ENCODE data around the gene CLEC11A.
A peak's percentile ranks its signal among the peaks of the same experiment; 100 is the strongest.

CLEC11A gene

DNA sequence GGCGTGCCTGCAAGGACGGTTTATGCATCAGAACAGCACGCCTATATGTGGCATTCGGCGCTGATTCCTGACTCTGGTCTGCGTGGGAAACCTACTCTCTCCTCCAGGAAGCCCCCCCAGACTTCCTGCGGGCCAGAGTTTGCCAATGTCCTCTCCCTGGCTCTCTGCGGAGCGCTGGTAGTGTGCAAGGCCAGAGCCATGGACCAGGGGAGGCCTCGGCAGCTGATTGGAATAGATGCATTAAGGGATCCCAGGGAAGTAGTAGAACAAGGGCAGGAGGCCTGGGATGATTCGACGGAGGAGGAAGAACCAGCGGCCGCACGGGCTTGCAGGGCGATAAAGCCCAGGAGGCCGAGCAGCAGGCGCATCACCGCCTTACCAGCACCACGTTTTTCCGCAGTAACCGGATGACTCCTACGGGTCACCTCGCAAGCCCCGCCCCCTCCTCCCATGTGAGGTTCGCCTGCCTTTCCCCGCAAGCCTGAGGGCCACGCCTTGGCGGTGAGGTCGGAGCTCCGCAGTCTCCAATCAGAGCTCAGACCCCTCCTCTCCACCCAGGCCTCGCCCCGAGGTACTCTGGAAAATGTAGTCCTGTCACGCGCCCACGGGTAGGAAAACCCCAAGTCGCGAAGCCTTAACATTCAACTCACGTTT is 5.0 kb downstream of the CLEC11A start:
- Histone ChIP-seq H3K27ac (ENCODE audit: low read depth, low read length) (no peak overlapping the region), H3K79me1 (ENCODE audit: low read length) (peaks cover 16% of the 10 kb centered on the region), H3K23ac (ENCODE audit: low read length) (no peak overlapping the region), H2BK12ac (ENCODE audit: low read length) (no peak overlapping the region), H3K27me3 (ENCODE audit: insufficient read depth, low read length) (peaks cover 5% of the 10 kb centered on the region), H3K18ac (ENCODE audit: low read length) (no peak overlapping the region), H2BK5ac (ENCODE audit: low read depth, low read length, poor library complexity) (no peak overlapping the region), H4K12ac (ENCODE audit: low read depth, low read length) (peak overlapping the region; percentile 19), H4K8ac (ENCODE audit: low read depth, low read length) (peak overlapping the region; percentile 59), H3K4me3 (ENCODE audit: low read depth, low read length) (no peak overlapping the region), H3K9me3 (ENCODE audit: insufficient read depth, low read depth, low read length) (peaks cover 6% of the 10 kb centered on the region), H2AK5ac (ENCODE audit: low read length) (no peak overlapping the region), H3K79me2 (ENCODE audit: control insufficient read depth, insufficient read depth, low read length, poor library complexity) (peaks cover 8% of the 10 kb centered on the region), H3K4me2 (ENCODE audit: low read length) (peak overlapping the region; percentile 49), H4K91ac (ENCODE audit: low read depth, low read length) (peak overlapping the region; percentile 15), H3K4ac (ENCODE audit: low read depth, low read length) (no peak overlapping the region), H3K9ac (ENCODE audit: low read length) (no peak overlapping the region), H2AFZ (ENCODE audit: insufficient read depth, low read length, poor library complexity) (peak overlapping the region; percentile 17), H3K4me1 (ENCODE audit: control insufficient read depth in 1 of 2, insufficient read depth in 2 of 2, low read length in 2 of 2) (peaks cover 14 to 16% of the 10 kb centered on the region in 2 experiments), H2BK120ac (ENCODE audit: insufficient read depth, low read length, poor library complexity) (no peak overlapping the region), H3K36me3 (ENCODE audit: control insufficient read depth in 1 of 2, insufficient read depth in 2 of 2, low read length in 2 of 2) (no peaks in the 10 kb centered on the region), H3K14ac (ENCODE audit: low read length) (no peak overlapping the region)
- DNase-seq = peak; percentile 91 to 92
- WGBS (ENCODE audit: extremely low coverage, insufficient coverage, insufficient read length) = no CpG with 5 or more reads among the region's 39 CpGs

DNA sequence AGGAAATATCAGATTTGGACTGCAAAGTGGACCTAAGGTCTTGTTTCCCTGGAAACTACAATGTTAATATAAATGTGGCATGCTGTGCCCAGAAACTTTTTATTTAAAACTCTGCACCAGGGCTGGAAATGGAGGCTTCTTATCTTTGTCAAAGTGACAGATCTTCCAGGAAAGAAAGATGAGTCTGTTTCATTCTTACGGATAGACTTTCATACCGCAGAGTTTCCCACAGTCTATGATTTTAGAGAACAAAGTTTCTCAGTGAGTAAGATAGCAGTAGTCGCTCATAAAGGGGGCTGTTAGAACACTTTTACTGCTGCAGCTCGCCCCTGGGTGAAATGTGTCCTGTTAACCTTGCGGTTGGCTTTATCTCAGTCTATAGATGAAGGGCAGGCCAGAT is 6.7 kb downstream of the CLEC11A start:
- Histone ChIP-seq H2AFZ (ENCODE audit: insufficient read depth, low read length, poor library complexity) (no peak overlapping the region), H3K9ac (ENCODE audit: low read length) (no peak overlapping the region), H4K8ac (ENCODE audit: low read depth, low read length) (no peak overlapping the region), H3K27me3 (ENCODE audit: insufficient read depth, low read length) (no peaks in the 10 kb centered on the region), H3K79me1 (ENCODE audit: low read length) (peaks cover 10% of the 10 kb centered on the region), H3K9me3 (ENCODE audit: insufficient read depth, low read depth, low read length) (peaks cover 4% of the 10 kb centered on the region), H2BK5ac (ENCODE audit: low read depth, low read length, poor library complexity) (no peak overlapping the region), H3K4ac (ENCODE audit: low read depth, low read length) (no peak overlapping the region), H3K18ac (ENCODE audit: low read length) (no peak overlapping the region), H3K4me3 (ENCODE audit: low read depth, low read length) (no peak overlapping the region), H3K4me2 (ENCODE audit: low read length) (no peak overlapping the region), H2BK12ac (ENCODE audit: low read length) (no peak overlapping the region), H3K14ac (ENCODE audit: low read length) (no peak overlapping the region), H3K27ac (ENCODE audit: low read depth, low read length) (no peak overlapping the region), H4K12ac (ENCODE audit: low read depth, low read length) (no peak overlapping the region), H4K91ac (ENCODE audit: low read depth, low read length) (no peak overlapping the region), H3K79me2 (ENCODE audit: control insufficient read depth, insufficient read depth, low read length, poor library complexity) (peaks cover 7% of the 10 kb centered on the region), H3K4me1 (ENCODE audit: control insufficient read depth in 1 of 2, insufficient read depth in 2 of 2, low read length in 2 of 2) (peaks cover 12% of the 10 kb centered on the region in 2 experiments), H3K36me3 (ENCODE audit: control insufficient read depth in 1 of 2, insufficient read depth in 2 of 2, low read length in 2 of 2) (no peaks in the 10 kb centered on the region), H3K23ac (ENCODE audit: low read length) (no peak overlapping the region), H2BK120ac (ENCODE audit: insufficient read depth, low read length, poor library complexity) (no peak overlapping the region), H2AK5ac (ENCODE audit: low read length) (no peak overlapping the region)
- no peak for DNase-seq
- no CpG with 5 or more reads among the region's 5 CpGs for WGBS (ENCODE audit: extremely low coverage, insufficient coverage, insufficient read length)

GRCh38 chr19:50735869-50736268 is 12.7 kb downstream of the CLEC11A start:
- H3K23ac ChIP-seq (ENCODE audit: low read length) = no peak overlapping the region
- no peak overlapping the region for H3K4ac ChIP-seq (ENCODE audit: low read depth, low read length)
- H3K9ac ChIP-seq (ENCODE audit: low read length) = no peak overlapping the region
- no peak overlapping the region for H3K4me3 ChIP-seq (ENCODE audit: low read depth, low read length)
- peaks cover 2 to 4% of the 10 kb centered on the region in 2 experiments for H3K4me1 ChIP-seq (ENCODE audit: control insufficient read depth in 1 of 2, insufficient read depth in 2 of 2, low read length in 2 of 2)
- peak overlapping the region; percentile 30 for H3K14ac ChIP-seq (ENCODE audit: low read length)
- no peaks in the 10 kb centered on the region for H3K9me3 ChIP-seq (ENCODE audit: insufficient read depth, low read depth, low read length)
- H3K27me3 ChIP-seq (ENCODE audit: insufficient read depth, low read length) = no peaks in the 10 kb centered on the region
- no peaks in the 10 kb centered on the region for H3K79me2 ChIP-seq (ENCODE audit: control insufficient read depth, insufficient read depth, low read length, poor library complexity)
- peak overlapping the region; percentile 71 for H2BK120ac ChIP-seq (ENCODE audit: insufficient read depth, low read length, poor library complexity)
- no peak overlapping the region for H2BK5ac ChIP-seq (ENCODE audit: low read depth, low read length, poor library complexity)
- H3K79me1 ChIP-seq (ENCODE audit: low read length) = peaks cover 3% of the 10 kb centered on the region
- no peak overlapping the region for H3K4me2 ChIP-seq (ENCODE audit: low read length)
- no peak overlapping the region for H2AK5ac ChIP-seq (ENCODE audit: low read length)
- no peak overlapping the region for H2AFZ ChIP-seq (ENCODE audit: insufficient read depth, low read length, poor library complexity)
- H4K12ac ChIP-seq (ENCODE audit: low read depth, low read length) = no peak overlapping the region
- DNase-seq = peak in 1 of 2 donors; percentile 36
- H3K18ac ChIP-seq (ENCODE audit: low read length) = no peak overlapping the region
- no peak overlapping the region for H3K27ac ChIP-seq (ENCODE audit: low read depth, low read length)
- H2BK12ac ChIP-seq (ENCODE audit: low read length) = peak overlapping the region; percentile 81
- H3K36me3 ChIP-seq (ENCODE audit: control insufficient read depth in 1 of 2, insufficient read depth in 2 of 2, low read length in 2 of 2) = no peaks in the 10 kb centered on the region
- no peak overlapping the region for H4K8ac ChIP-seq (ENCODE audit: low read depth, low read length)
- WGBS (ENCODE audit: extremely low coverage, insufficient coverage, insufficient read length) = no CpG with 5 or more reads among the region's 7 CpGs
- peak overlapping the region; percentile 45 for H4K91ac ChIP-seq (ENCODE audit: low read depth, low read length)

GRCh38 chr19:50736338-50736737 is 13.2 kb downstream of the CLEC11A start:
- WGBS (ENCODE audit: extremely low coverage, insufficient coverage, insufficient read length) = 100% methylated on average over 1 of the region's 5 CpGs
- H3K4me2 ChIP-seq (ENCODE audit: low read length) = no peak overlapping the region
- no peaks in the 10 kb centered on the region for H3K9me3 ChIP-seq (ENCODE audit: insufficient read depth, low read depth, low read length)
- DNase-seq = peak in 1 of 2 donors; percentile 67
- H3K9ac ChIP-seq (ENCODE audit: low read length) = no peak overlapping the region
- H3K18ac ChIP-seq (ENCODE audit: low read length) = no peak overlapping the region
- H3K4ac ChIP-seq (ENCODE audit: low read depth, low read length) = no peak overlapping the region
- H4K91ac ChIP-seq (ENCODE audit: low read depth, low read length) = no peak overlapping the region
- H3K36me3 ChIP-seq (ENCODE audit: control insufficient read depth in 1 of 2, insufficient read depth in 2 of 2, low read length in 2 of 2) = no peaks in the 10 kb centered on the region
- H3K4me1 ChIP-seq (ENCODE audit: control insufficient read depth in 1 of 2, insufficient read depth in 2 of 2, low read length in 2 of 2) = peaks cover 2 to 4% of the 10 kb centered on the region in 2 experiments
- H3K79me2 ChIP-seq (ENCODE audit: control insufficient read depth, insufficient read depth, low read length, poor library complexity) = no peaks in the 10 kb centered on the region
- H3K4me3 ChIP-seq (ENCODE audit: low read depth, low read length) = no peak overlapping the region
- no peak overlapping the region for H2AK5ac ChIP-seq (ENCODE audit: low read length)
- H4K8ac ChIP-seq (ENCODE audit: low read depth, low read length) = no peak overlapping the region
- no peak overlapping the region for H3K27ac ChIP-seq (ENCODE audit: low read depth, low read length)
- no peak overlapping the region for H4K12ac ChIP-seq (ENCODE audit: low read depth, low read length)
- peaks cover 3% of the 10 kb centered on the region for H3K79me1 ChIP-seq (ENCODE audit: low read length)
- no peak overlapping the region for H2BK120ac ChIP-seq (ENCODE audit: insufficient read depth, low read length, poor library complexity)
- H3K23ac ChIP-seq (ENCODE audit: low read length) = no peak overlapping the region
- H2BK12ac ChIP-seq (ENCODE audit: low read length) = no peak overlapping the region
- H2BK5ac ChIP-seq (ENCODE audit: low read depth, low read length, poor library complexity) = no peak overlapping the region
- no peaks in the 10 kb centered on the region for H3K27me3 ChIP-seq (ENCODE audit: insufficient read depth, low read length)
- no peak overlapping the region for H3K14ac ChIP-seq (ENCODE audit: low read length)
- H2AFZ ChIP-seq (ENCODE audit: insufficient read depth, low read length, poor library complexity) = no peak overlapping the region
